Measurements from ENCODE around the gene MTR.

MTR gene

DNA sequence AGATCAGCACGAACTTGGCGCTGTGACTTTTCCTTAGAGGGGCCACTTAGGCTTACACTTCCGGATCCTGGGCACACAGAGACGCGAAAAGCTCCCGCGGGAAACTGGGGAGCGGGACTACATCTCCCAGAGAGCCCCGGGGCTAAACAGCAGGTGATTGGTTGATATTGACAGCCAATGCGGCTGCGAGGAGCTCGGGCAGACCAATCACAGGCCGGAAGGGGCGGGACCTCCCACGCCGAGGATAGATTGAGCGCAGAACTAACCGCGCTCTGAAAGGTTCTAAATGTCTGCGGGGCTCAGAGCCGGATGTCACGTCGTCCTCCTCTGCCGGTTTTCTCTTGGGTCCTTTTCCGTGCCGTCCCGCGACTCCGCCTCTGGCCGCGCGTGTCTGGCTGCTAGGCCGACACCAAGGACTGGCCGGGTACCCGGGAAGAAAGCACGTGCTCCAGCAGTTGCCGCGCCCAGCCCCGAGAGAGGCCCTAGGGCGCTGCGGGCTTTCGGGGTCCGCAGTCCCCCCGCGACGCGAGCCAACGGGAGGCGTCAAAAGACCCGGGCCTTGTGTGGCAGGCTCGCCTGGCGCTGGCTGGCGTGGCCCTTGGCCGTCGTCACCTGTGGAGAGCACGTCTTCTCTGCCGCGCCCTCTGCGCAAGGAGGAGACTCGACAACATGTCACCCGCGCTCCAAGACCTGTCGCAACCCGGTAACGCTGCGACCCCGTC is at the start of gene MTR:
Gene MTR, plus strand, starts transcription at position 258 of the 722 bp plus-strand sequence. Its CDS starts 412 bp downstream, at position 670.
- peak; percentile 94 for DNase-seq (ENCODE audit: low read depth)

DNA sequence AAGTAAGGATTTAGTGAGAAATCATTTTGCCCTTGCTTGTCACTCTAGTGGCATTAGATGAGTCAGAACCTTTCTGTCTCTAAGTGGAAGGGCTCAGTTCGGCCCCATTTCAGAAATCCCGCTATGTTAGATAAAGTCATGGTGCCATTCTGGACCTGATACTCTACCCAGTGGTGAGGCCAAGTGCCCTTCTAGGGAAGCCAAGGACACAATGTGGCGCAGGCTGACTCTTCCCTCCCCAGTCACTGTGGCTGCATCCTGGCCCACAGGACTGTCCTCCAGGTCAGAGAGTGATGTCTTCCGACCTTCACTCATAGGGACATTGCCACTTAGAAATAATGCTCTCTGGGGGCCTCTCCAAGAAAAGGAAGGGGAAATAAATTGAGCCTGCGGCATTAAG is 48.3 kb upstream of the MTR start:
- no peak for DNase-seq (ENCODE audit: low read depth)

DNA sequence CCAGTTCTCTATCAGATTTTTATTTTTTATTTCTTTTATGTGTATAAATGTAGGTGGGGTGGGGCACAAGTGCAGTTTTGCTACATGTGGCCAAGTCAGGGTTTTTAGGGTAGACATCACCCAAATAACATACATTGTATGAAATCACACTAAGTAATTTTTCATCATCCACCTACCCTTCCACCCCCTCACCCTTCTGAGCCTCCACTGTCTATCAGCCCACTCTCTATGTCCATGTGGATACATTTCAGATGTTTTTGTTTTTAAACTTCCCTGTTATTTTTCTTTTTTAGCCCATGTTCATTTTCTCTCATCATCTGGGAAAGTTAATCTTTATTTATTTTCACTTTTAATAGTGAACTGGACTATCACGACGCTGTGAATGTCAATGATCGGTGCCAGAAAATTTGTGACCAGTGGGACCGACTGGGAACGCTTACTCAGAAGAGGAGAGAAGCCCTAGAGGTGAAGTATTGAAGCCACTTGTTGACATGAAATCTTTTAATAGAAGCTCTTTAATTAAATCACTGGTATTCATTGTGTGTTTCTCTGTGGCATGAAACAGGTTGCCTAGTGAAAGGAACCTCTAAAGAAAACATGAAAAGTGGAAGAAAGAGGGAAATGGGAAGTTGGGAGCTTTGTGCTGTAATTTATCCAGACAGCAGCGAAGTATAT is 47.6 kb upstream of the MTR start:
- no peak for DNase-seq (ENCODE audit: low read depth)

DNA sequence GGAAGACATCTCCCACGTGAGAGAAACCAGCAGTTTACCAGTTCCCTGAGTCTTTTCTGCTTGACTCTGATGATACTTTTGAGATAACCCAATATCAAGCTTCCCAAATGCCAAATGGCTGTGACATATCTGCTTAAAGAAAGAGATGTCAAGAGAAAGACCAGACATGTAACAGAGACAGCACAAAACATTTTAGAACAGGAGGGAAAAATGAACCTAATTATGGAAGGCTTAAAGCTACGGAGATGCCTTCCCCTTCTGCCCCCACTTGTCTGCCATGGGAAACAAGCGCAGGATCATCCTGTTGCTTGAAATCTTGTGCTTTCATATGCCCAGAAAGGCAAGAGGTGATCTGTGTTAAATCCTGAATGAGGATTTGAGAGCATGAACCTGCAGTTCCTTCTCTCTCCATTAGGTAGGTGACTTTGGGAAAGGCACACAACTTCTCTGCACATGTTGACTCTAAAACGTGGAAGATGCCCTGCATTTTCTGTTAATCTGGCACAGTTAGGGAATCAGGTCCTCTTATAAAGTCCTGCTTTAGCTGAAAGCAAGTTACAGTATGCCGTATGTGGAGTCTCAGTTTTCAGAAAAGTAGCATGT is 46.7 kb upstream of the MTR start:
- no peak for DNase-seq (ENCODE audit: low read depth)

DNA sequence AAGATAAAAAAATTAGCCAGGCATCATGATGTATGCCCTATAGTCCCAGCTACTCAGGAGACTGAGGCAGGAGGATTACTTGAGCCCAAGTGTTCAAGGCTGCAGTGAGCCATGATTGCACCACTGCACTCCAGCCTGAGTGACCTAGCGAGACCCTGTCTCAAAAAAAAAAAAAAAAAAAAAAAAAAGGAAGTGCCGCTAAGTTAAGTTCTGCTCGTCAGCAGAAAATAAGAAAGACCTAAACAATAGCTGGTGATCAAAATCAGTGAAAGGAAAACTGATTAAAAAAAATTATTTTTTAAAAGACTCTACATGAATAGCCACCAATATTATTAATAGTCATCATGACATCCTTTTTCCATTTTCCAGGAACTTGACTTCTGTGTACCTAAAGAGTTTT is 44.2 kb upstream of the MTR start:
- no peak for DNase-seq (ENCODE audit: low read depth)

DNA sequence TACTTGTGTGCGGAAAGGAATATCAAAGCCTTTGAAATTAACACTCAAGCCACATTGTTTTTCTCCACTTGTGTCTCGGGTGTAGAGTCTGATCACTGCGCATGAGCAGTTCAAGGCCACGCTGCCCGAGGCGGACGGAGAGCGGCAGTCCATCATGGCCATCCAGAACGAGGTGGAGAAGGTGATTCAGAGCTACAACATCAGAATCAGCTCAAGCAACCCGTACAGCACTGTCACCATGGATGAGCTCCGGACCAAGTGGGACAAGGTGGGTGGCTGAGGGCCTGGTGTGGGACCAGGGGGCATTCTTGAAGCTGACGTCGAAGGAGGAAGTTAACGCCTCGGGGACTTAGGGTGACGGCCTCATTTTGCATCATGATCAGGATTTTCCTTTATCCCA is 43.7 kb upstream of the MTR start:
- DNase-seq (ENCODE audit: low read depth): no peak

DNA sequence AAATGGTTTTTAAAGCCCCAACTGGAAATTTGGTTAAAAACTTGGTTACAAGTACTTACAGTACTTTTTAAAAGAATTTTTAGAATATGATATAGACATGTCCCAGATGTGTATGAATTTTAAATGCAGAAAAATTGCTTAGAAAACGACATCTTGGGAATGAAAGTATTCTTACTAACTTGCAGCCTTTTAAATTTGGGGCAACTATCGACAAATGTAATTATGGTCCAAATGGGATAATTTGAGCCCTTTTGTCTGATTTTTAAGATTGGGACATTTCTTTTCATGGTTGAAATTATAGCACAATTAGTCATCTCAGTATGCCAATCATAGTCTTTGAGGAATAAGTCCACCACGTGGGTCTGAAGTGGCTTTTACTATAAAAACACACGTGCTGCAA is 43.2 kb upstream of the MTR start:
- DNase-seq (ENCODE audit: low read depth): no peak

DNA sequence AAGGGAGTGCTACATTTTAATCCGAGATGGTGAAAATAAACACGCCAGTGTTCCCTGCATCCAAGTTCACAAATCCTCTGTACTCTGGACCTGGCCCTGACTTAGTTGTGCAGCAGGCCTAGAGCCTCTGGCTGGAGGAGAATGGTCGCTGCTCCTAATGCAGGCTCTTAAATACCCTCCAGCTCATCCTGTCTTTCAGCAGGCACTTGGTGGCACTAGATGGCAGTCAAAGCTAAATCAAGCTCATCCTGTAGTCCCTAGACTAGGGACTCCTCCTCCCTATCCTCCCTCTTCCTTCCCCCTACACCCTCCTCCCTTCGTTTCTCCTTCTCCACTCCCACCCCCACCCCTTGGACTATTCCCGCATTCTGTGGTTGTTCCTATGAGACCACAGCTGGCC is 41.6 kb upstream of the MTR start:
- no peak for DNase-seq (ENCODE audit: low read depth)

DNA sequence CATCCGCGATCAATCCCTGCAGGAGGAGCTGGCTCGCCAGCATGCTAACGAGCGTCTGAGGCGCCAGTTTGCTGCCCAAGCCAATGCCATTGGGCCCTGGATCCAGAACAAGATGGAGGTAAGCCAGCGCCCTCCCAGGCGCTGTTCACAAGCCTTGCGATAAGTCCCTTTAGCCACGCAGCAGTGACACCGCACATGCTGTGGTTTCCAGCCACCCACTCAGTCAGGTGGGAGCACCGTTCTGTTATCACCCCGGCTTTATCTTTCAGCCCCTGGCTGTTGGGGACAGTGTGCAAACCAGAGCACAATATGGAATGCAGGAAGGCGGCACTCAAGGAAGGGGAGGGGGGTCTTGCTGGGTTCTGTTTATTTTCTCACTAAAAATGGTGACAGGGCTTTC is 41.1 kb upstream of the MTR start:
- no peak for DNase-seq (ENCODE audit: low read depth)

DNA sequence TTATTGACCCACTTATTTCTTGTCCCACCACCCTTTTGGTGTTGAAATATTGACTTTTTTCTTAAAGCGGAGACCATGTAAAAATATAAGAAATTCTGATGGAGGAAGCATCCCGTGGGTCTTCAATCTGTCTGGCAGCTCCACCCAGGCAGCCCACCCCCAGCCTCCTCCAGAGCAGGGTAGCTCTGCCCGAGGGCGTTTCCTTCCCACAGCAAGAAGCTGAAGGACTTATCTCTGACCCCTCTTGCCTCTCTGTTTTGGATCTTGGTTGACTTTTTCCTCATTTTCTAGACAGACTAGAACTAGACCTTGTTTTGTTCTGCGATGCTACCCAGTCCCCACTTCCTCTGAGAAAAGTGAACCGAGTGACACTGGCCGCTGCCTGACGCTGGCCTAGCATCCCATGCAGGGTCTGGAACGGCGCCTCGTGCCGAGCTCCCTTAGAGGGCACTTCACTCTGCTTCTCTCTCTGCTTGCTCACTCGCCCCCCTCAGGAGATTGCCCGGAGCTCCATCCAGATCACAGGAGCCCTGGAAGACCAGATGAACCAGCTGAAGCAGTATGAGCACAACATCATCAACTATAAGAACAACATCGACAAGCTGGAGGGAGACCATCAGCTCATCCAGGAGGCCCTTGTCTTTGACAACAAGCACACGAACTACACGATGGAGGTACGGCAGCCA is 40.4 kb upstream of the MTR start:
- no peak for DNase-seq (ENCODE audit: low read depth)

DNA sequence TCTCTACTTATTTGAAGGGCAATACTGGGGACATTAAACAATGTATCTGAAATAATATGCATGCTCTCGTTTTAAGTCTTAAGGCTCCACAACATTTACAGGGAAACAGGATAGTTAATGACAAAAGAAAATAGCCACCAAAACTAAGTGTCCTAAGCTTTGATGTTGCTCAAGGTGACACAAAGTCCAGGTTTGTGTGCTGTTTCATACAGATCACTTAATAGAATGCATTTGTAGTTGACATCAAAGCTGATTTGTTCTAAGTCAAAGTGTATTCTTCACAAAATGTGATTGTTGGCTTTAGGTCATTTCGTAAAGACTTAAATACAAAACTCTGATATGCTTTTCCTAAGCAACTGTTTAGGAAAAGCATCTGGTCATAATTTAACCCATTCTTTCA is 37.5 kb upstream of the MTR start:
- no peak for DNase-seq (ENCODE audit: low read depth)

DNA sequence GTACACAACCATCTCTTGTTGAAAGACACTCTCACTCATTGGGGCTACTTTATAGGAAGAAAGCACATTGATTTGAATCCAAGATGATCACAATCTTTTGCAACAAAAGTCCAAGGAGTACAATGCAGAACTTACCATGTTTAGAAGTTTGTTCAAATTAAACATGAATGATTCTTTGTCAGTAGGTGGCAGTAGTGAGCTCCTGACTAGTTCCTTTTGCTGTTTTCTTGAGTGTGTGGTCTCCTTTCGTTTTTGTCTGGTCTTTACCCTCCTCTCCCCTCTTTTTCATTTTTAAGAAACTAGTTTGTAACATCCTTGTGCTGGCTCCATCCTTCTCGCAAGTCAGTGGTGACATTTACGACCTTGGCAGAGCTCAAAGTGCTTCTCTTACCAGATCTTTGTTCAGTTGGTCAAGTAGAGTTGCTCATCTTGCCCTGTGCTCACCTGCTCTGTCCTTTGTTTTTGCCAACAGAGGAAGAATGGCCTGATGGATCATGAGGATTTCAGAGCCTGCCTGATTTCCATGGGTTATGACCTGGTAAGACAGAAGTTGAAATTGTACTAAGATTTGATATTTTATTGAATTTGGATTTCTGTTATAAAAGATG is 35.7 kb upstream of the MTR start:
- DNase-seq (ENCODE audit: low read depth): no peak

DNA sequence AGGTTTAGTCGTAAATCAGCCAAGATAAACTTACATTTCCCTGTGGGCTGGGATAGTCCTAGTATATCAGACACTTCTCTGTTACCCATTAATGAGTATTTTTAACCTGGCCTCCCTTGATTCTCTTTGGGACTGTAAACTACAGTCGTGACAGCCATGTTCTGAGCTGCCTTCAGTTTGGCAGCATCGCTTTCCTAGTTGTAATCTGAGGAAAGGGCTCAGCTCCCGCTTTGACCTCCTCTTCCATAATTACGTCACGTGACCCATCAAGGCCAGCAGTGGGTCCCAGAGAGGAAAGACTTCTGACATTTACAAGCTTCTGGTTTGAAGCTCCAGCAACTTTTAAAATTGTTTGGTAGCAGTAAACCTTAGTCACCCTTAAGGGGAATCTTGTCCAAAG is 34.6 kb upstream of the MTR start:
- DNase-seq (ENCODE audit: low read depth): no peak

DNA sequence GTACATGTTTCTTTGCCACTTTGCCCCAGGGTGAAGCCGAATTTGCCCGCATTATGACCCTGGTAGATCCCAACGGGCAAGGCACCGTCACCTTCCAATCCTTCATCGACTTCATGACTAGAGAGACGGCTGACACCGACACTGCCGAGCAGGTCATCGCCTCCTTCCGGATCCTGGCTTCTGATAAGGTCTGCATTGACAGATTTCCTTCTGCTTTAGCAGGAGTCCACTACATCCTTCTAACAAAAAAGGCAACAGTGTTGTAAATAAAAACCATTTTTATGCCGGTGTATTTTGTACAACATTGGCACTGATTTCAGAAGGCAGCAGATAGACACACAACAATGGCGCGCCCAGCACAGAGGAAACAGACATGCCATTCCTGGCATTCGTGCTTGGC is 34.1 kb upstream of the MTR start:
- no peak for DNase-seq (ENCODE audit: low read depth)

DNA sequence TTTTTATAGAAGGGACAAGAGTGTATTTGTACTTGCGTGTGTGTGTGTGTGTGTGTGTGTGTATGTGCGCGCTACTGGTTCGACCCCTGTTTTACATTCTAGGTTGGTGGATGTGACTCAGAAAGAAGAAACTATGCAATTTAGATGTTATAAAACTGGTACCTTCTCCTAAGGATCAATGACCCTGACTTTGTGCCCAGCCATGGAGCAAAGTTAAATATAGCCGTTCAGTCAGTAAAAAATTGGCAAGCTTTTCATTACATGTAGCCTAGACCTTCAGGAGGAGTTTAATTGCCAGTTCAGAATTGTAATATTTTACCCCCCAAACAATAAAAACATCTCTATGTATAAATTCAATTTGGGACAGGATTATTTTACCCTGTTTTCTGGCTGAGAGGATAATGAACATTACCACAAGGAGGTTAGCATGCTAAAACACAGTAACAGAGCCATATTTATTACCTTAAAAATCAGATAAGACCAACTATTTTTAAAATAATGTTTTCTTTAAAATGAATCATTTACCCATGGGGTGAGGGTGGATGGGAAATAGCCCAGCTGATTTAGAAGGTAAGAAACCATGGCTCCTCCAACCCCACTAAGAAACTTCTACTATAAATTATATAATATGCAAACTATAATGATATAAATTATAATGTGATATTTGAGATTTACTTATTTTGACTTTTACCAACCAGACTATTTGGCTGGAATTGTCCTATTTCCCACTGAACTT is 33.5 kb upstream of the MTR start:
- no peak for DNase-seq (ENCODE audit: low read depth)

DNA sequence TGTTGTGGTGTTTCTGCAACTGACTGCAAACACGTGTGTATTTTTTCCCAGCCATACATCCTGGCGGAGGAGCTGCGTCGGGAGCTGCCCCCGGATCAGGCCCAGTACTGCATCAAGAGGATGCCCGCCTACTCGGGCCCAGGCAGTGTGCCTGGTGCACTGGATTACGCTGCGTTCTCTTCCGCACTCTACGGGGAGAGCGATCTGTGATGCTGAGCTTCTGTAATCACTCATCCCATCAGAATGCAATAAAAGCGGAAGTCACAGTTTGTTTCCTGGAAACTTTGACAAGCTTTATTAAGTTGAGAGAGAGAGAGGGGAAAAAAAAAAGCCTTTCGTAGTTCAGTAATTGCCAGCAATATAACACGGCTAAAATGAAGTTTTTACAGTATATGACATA is 32.7 kb upstream of the MTR start:
- DNase-seq (ENCODE audit: low read depth): no peak

DNA sequence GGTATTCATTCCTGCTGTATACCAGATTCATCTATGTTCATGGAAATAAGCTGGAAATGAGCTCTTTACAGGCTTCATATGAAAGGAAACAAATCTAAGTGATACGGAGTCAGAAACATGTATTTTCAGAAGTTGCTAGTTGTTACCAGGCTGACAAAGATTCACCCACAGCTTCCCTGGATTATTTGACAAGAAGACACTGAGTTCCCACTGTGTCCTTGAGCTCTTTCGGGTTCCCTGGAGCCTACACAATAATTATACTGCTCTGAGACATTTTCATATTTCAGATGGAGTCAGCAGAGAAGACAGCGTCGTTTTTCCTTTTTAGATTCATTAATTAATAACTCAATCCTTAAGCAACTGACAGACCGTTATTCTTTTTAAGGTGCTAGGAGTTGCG is 29.3 kb upstream of the MTR start:
- no peak for DNase-seq (ENCODE audit: low read depth)

DNA sequence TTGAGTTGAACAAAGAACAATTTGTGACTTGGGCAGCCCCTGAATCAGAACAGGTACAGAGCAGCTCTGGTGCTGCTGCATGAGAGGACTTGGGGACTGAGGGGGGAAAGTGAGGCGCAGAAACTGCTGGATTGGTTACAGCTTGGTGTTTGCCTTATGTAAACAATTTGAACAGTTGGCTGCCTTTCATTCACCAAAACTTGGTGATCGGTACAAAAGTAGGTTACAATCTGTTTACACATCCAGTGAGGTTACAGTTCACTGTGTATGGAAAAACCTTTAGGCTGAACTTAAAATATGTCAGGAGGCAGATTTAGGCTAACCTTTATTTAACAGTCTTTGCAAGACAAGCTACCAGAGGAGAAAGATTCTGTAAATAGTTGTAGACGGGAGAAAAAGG is 28.6 kb upstream of the MTR start:
- DNase-seq (ENCODE audit: low read depth): no peak

DNA sequence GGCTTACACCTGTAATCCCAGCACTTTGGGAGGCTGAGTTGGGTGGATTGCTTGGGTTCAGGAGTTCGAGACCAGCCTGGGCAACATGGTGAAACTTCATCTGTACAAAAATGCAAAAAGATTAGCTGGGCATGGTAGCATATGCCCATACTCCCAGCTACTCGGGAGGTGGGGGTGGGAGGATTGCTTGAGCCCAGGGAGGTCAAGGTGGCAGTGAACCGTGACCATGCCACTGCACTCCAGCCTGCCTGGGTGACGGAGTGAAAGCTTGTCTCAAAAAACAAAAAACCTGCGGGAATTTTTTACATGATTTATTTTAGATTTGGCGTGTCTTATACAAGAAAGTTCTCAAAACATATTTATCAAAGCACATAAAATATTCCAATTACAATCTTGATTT is 27.8 kb upstream of the MTR start:
- no peak for DNase-seq (ENCODE audit: low read depth)

DNA sequence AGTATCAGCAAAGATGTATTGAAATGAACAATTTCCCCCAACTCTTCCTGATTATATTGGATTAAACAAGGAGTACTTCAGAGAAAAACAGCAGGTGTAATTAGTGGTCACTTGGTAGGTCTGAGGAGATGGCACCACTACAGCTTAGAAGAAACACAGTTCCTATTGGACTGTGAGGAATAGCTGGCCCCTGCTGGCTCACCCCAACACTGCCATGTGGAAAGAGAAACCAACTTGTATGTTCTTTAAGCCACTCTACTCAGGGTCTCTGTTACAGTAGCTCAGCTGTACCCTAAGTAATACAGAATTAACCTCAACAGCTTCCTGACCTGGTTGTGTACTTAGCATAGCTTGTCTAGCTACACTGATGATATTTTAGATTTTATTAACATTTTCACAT is 26.5 kb upstream of the MTR start:
- no peak for DNase-seq (ENCODE audit: low read depth)

DNA sequence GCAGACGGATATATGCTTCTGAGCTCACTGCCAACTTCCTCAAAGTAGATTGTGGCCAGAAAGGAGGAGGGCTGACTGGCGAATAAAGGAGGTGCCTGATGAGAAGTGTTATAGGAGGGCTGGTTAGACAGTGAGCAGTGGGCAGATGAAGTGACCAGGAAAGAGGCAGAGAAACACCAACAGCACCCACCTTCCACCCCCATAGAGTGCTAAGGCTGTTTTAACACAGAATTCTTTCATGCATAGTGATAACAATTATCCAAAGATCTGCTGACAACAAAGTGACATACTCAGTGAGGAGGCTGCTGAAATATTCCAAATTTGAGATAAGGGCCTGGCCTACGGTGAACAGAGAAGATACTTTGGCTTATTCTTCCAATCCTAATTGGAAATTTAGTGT is 21.2 kb upstream of the MTR start:
- no peak for DNase-seq (ENCODE audit: low read depth)

DNA sequence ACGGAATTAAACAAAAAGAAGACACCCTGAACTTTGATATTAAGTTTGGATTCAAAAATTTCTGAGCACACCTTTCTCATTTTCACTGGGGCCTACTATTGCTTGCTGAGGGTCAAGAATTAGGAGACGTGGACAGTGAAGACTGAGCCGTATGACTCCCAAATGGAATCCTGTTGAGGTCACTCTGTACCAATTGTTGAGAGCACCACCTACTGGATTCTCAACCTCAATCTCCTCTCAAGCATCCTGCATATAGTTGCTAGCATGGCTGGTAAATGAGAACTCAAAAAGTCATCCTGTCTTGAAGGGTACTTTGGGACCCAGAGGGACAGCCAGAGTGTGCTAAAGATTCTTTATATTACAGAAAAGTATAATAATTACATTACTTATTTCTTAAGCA is 20.2 kb upstream of the MTR start:
- no peak for DNase-seq (ENCODE audit: low read depth)
